Caco-2 (cell line): ENCODE data around the gene ZEB2. TPM values are rescaled to one million over a fixed set of nuclear protein-coding genes. Genes with fewer than 3 reads are reported as not detected.

Experiments used
- BruUV-seq: library from RNA; stranded (reverse); fragments of 400-500 nt; replicated peaks from 2 replicates; lab custom pipeline; 2021; lab: Mats Ljungman, UMichigan
- CTCF ChIA-PET: fragments of 300-600 bp; sonication (Branson Sonifier 250); formaldehyde crosslinking; loops from one replicate; lab custom pipeline; 2022; ENCODE audit warnings: antibody characterized with exemption; lab: Charles Lee
- POLR2A ChIA-PET: fragments of 300-600 bp; sonication (Branson Sonifier 250); formaldehyde crosslinking; loops from one replicate; lab custom pipeline; 2022; ENCODE audit warnings: antibody characterized with exemption; lab: Charles Lee
- DNase-seq, 2 experiments: peaks; one replicate each; pipeline versions ENCODE4 v3.0.0 to v3.0.0-alpha.2; 2020 to 2022
- H3K27me3 ChIP-seq: replicated peaks from 2 replicates; pipeline ENCODE4 v1.6.0; 2011; ENCODE audit warnings: low read length; ENCODE audit not compliant: control insufficient read depth, insufficient read depth
- H3K36me3 ChIP-seq: 2 replicates; pipeline ENCODE4 v1.5.1; 2011; ENCODE audit warnings: low read length; ENCODE audit not compliant: control insufficient read depth, insufficient read depth
- H3K4me1 ChIP-seq: fragments of 250-450 bp; sonication (Bioruptor Pico); 2 replicates; pipeline ENCODE4 v1.5.1; 2020; ENCODE audit warnings: mild to moderate bottlenecking
- H3K4me3 ChIP-seq: 2 replicates; pipeline ENCODE4 v1.5.1; 2011; ENCODE audit warnings: low read depth, mild to moderate bottlenecking, control low read depth, low read length
- H3K9me3 ChIP-seq: fragments of 250-450 bp; sonication (Bioruptor Pico); 2 replicates; pipeline ENCODE4 v1.5.1; 2020; ENCODE audit warnings: mild to moderate bottlenecking, moderate library complexity
- H3K27ac Mint-ChIP-seq: one replicate; pipeline ENCODE4 v1.8.0; 2022; ENCODE audit warnings: mixed read lengths; ENCODE audit not compliant: unreplicated experiment
- H3K27me3 Mint-ChIP-seq: one replicate; pipeline ENCODE4 v1.8.0; 2022; ENCODE audit warnings: mixed read lengths; ENCODE audit not compliant: insufficient read depth, unreplicated experiment
- H3K36me3 Mint-ChIP-seq: one replicate; pipeline ENCODE4 v1.8.0; 2022; ENCODE audit warnings: mild to moderate bottlenecking, mixed read lengths; ENCODE audit not compliant: insufficient read depth, unreplicated experiment
- H3K4me1 Mint-ChIP-seq: one replicate; pipeline ENCODE4 v1.8.0; 2022; ENCODE audit warnings: low read depth, mixed read lengths; ENCODE audit not compliant: unreplicated experiment
- H3K4me3 Mint-ChIP-seq: one replicate; pipeline ENCODE4 v1.8.0; 2022; ENCODE audit warnings: mild to moderate bottlenecking, moderate library complexity, mixed read lengths; ENCODE audit not compliant: unreplicated experiment
- H3K9me3 Mint-ChIP-seq: one replicate; pipeline ENCODE4 v1.8.0; 2022; ENCODE audit warnings: mixed read lengths; ENCODE audit not compliant: unreplicated experiment
- intact Hi-C: fragments of 100-400 bp; cut with micrococcal nuclease; formaldehyde crosslinking; loops from one replicate; pipeline ENCODE4 v1.10.0; 2022; ENCODE audit not compliant: unreplicated experiment
- total RNA-seq: library from RNA; stranded (reverse); gene quantifications from 2 replicates; pipeline ENCODE4 v1.2.3, GENCODE V29; 2022
- TF ChIP-seq, protein P1 (sequence below), 2 experiments: fragments of 200-600 bp in 1 of 2; IDR thresholded peaks; 1 replicate in 1 of 2; 2 replicates in 1 of 2; pipeline versions ENCODE4 v1.5.1 to v1.8.0; 2011 to 2022; ENCODE audit warnings: antibody characterized with exemption in 1 of 2, control low read depth in 1 of 2, inconsistent platforms in 1 of 2, low read depth in 1 of 2, low read length in 1 of 2, mild to moderate bottlenecking in 1 of 2, moderate library complexity in 1 of 2; ENCODE audit not compliant: insufficient read depth in 1 of 2, severe bottlenecking in 1 of 2, unreplicated experiment in 1 of 2

The ZEB2 gene
- total RNA-seq, 1 experiment from 2014 or later, result not detected

DNA sequence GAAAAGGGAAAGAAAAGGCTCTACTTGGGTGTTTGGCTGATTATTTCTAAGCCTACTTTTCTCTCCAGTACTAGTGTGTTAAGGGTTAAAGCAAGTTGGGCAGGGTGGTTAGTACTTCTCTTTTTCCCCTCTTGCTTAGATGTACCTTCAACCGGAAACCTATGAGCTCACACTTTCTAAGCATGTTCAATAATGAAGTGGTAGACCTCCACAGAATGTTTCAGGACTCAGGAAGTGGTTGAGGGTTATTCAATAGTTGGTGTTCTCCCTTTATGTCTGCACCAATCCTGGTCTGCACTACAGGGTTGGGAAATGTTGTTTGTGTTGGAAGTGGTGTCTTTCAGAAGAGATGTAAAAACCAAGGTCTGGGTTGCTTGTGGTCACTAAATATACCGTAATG, 137.1 kb downstream of the ZEB2 start:
- H3K4me3 ChIP-seq, result no peak overlapping the region
- H3K27me3 ChIP-seq, result no peaks in the 10 kb centered on the region; the same call in none of the 2 replicates
- H3K4me3 Mint-ChIP-seq, result no peak overlapping the region
- TF ChIP-seq, protein P1, sequence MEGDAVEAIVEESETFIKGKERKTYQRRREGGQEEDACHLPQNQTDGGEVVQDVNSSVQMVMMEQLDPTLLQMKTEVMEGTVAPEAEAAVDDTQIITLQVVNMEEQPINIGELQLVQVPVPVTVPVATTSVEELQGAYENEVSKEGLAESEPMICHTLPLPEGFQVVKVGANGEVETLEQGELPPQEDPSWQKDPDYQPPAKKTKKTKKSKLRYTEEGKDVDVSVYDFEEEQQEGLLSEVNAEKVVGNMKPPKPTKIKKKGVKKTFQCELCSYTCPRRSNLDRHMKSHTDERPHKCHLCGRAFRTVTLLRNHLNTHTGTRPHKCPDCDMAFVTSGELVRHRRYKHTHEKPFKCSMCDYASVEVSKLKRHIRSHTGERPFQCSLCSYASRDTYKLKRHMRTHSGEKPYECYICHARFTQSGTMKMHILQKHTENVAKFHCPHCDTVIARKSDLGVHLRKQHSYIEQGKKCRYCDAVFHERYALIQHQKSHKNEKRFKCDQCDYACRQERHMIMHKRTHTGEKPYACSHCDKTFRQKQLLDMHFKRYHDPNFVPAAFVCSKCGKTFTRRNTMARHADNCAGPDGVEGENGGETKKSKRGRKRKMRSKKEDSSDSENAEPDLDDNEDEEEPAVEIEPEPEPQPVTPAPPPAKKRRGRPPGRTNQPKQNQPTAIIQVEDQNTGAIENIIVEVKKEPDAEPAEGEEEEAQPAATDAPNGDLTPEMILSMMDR (IDR thresholded peaks at IDR 0.05; ENCODE audit: insufficient read depth in 1 of 2, low read depth in 1 of 2, low read length in 1 of 2, severe bottlenecking in 1 of 2, unreplicated experiment in 1 of 2), result no peak
- no peaks in the 10 kb centered on the region for H3K36me3 ChIP-seq
- ChIA-PET CTCF (no interaction called here), POLR2A (no interaction called here)
- no TSS peak for BruUV-seq
- no peaks in the 10 kb centered on the region for H3K4me1 ChIP-seq
- H3K4me1 Mint-ChIP-seq, result no peaks in the 10 kb centered on the region
- H3K27me3 Mint-ChIP-seq, result peaks cover 15% of the 10 kb centered on the region
- no peak overlapping the region for H3K27ac Mint-ChIP-seq
- DNase-seq, result no peak
- no peaks in the 10 kb centered on the region for H3K36me3 Mint-ChIP-seq
- no peaks in the 10 kb centered on the region for H3K9me3 ChIP-seq
- H3K9me3 Mint-ChIP-seq, result no peaks in the 10 kb centered on the region
- intact Hi-C loops, result no loop called here

DNA sequence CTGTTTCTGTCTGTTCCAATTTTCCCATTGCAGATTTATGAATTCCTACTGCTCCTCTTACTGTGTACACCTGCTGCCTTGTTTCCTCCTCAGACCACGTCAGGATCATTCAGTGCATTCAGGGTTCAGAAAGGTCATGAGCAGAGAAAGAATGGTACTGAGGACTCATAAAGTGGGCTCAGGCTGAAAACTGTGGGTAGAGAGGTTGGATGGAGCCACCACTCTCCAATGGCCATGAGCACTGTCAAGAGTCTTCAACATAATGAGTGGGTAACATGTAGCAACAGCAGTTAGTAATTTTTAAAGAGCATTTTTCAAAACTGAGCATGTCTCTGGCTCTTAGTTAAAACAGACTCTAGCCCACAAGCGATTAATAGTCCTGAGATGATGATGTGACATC, 138.2 kb downstream of the ZEB2 start:
- Histone ChIP-seq H3K4me1 (no peaks in the 10 kb centered on the region), H3K9me3 (no peaks in the 10 kb centered on the region), H3K27me3 (no peaks in the 10 kb centered on the region; the same call in none of the 2 replicates), H3K4me3 (no peak overlapping the region), H3K36me3 (no peaks in the 10 kb centered on the region)
- Mint-ChIP-seq H3K9me3 (no peaks in the 10 kb centered on the region), H3K4me3 (no peak overlapping the region), H3K4me1 (no peaks in the 10 kb centered on the region), H3K36me3 (no peaks in the 10 kb centered on the region), H3K27me3 (peaks cover 18% of the 10 kb centered on the region), H3K27ac (no peak overlapping the region)
- ChIA-PET CTCF (no interaction called here), POLR2A (no interaction called here)
- no TSS peak for BruUV-seq
- TF ChIP-seq, protein P1 (IDR thresholded peaks at IDR 0.05; ENCODE audit: insufficient read depth in 1 of 2, low read depth in 1 of 2, low read length in 1 of 2, severe bottlenecking in 1 of 2, unreplicated experiment in 1 of 2), result no peak
- intact Hi-C loops, result no loop called here
- no peak for DNase-seq

DNA sequence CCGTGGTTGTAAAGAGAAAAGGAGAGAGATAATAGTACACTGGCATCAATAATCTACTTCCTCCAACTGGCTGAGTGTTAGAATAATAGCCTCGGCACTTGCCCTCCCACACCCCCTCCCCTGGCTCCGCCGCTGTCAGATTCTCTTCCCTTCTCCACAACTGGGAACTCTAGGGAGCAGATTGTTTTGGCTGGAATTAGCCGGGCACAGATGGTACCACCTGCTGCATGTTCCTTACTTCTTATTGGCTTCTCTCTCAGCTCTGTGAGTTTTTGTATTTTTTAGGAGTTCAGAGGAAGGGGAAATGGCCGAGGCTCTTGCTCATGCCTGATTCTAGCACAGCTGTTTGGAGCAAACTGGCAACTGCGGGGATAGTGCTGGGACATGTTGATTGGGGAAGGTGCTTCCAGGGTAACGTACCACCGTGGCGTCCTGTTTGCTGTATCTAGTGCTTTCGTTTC, 140.0 kb downstream of the ZEB2 start:
- Histone ChIP-seq H3K9me3 (no peaks in the 10 kb centered on the region), H3K27me3 (no peaks in the 10 kb centered on the region; the same call in none of the 2 replicates), H3K4me3 (no peak overlapping the region), H3K36me3 (no peaks in the 10 kb centered on the region), H3K4me1 (no peaks in the 10 kb centered on the region)
- H3K9me3 Mint-ChIP-seq, result no peaks in the 10 kb centered on the region
- no peak overlapping the region for H3K4me3 Mint-ChIP-seq
- no peak for DNase-seq
- POLR2A ChIA-PET, result no interaction called here
- H3K4me1 Mint-ChIP-seq, result no peaks in the 10 kb centered on the region
- TF ChIP-seq, protein P1 (IDR thresholded peaks at IDR 0.05; ENCODE audit: insufficient read depth in 1 of 2, low read depth in 1 of 2, low read length in 1 of 2, severe bottlenecking in 1 of 2, unreplicated experiment in 1 of 2), result no peak
- intact Hi-C loops, result no loop called here
- no peak overlapping the region for H3K27ac Mint-ChIP-seq
- BruUV-seq, result no TSS peak
- no peaks in the 10 kb centered on the region for H3K36me3 Mint-ChIP-seq
- CTCF ChIA-PET, result no interaction called here
- peaks cover 23% of the 10 kb centered on the region for H3K27me3 Mint-ChIP-seq
